HG02943 (cell line): ENCODE measurements around the gene AKT1.

Source experiments
- ATAC-seq: cut with Tn5 transposase; IDR thresholded peaks from one replicate; pipeline ENCODE4 v1.9.1; 2021; ENCODE audit warnings: mild to moderate bottlenecking, low read depth, moderate library complexity; ENCODE audit not compliant: unreplicated experiment

The AKT1 gene

DNA sequence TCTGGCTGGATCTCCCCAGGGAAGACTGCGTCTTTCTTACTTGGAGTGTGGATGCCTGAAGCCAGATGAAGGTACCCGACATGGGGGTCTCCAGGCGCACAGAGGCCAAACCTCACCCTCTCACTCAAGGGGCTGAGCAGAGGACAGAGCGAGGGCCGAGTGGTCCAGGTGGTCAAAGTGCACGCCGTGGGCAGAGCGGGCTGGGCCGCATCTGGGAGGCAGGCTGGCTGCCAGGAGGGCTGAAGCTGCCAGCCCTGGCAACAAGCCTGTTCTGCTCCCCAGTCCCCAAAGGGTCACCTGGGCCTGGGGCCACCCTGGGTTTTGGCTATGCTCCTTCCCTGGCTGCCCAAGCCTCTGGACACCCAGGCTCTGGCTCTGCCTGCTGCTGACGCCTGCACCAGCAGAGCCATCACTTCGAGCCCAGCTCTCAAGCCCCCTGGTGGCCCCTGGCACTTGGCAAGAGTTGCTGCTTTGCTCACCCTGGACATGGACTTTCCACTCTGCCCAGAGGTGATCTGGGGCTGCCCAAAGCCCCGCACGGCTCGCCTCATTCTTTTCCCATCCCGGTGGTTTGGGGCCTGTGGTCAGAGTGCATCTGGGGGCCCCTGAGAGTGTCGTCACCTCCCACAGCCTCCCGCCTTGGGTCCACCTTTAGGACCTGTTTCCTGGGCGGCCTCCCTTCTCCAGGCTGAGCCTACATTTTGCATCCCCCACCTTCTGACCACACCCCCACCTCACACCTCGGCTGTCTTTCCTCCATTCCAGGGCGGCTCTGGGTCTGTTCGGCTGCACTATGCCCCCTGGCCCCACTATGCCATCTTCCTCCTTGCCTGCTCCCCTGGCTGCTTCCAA is 68.7 kb downstream of the AKT1 start:
- no peak for ATAC-seq

DNA sequence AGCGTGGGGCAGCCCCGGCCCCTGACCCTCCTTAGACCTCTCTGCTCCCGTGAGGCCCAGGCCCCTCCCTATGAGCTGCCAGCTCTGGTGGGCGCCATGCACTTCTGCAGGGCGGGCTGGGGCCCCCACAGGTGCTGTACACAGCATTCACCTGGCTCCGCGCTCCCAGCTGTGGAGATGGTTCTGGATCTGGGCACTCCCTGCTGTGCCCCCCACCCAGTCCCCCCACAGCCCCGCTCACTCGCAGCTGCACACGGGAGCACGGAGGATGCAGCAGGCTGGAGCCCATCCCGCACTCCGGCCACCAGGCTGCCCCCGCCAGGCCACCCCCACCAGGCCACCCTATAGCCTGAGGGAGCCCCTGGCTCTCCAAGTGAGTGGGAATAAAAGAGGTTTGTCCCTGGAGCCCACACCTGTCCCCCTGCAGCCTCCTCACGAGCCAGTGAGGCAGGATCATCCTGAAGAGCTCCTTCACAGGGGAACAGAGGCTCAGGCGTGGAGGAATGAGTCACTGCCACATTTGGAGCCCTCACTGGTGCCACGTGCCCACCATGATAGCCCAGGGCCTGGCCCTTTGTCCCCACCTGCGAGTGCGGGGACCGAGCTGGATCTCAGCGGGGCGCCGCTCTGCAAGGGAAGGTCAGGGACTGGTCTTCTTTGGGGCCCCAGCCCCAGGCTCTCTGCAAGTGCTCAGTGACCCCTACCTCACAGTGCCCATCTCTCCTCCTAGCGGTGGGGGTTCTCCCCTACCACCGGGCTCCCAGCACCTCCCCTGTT is 69.6 kb downstream of the AKT1 start:
- ATAC-seq, result no peak

DNA sequence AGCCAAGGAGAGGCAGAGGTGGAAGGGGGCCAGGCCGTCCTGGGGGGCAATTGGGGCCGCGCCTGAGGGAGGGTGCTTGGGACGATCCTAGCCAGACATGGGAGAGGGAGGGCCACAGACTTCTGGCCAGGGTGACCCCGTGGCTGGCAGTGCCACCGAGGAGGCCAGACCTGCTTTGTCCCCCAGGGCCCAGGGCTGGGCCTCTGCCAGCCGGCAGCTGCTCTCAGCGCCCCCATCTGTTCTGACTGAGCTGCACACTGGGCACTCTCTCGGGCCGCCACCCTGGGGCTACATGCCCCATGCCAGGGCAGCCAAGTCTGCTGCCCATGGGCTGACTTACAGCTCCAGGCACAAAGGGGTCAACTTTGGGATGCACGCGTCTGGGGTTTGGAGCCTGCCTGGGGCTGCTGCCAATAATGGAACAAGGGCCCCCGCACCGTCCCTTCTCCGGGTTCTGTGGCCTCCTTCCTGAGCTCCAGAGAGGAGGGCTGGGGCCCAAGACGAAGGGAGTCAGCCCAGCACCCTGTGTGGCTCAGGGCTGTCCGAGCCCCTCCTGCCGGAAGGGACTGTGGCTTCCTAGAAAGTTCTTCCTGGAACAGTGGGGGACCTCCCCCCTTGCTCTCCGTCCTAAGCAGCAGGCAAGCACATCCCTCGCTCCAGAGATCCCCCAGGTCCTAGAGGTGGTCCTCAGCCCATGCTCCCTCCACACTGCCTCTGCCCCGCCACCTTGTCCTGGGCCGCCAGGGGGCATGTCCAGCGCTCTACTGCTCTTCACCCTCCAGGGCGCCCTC is 70.4 kb downstream of the AKT1 start:
- ATAC-seq, result no peak

DNA sequence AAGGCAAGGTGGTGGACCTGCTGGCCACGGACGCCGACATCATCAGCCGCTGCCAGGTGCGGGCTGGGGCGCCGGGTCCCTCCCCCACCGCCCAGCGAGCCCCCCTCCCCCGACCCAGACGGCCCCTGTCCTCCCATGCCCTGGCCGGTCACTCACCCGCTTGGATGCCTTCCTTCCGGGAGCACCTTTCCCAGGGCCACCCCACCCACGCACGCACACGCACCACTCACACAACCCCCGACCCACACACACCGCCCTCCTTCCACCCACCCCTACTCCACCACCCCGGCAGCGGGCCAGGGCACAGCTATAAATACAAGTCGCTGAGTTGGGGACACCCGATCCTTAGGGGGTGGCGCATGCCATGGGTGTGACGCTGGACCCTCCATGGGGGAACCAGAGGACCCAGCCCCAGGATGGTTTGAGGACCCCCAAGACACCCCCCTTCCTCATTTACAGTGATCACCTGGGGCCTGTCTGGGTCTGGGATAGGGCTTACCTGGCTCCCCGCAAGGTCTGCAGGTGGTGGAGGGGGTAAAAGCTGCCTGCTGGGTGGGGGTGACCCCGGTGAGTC is 71.1 kb downstream of the AKT1 start:
- no peak for ATAC-seq

DNA sequence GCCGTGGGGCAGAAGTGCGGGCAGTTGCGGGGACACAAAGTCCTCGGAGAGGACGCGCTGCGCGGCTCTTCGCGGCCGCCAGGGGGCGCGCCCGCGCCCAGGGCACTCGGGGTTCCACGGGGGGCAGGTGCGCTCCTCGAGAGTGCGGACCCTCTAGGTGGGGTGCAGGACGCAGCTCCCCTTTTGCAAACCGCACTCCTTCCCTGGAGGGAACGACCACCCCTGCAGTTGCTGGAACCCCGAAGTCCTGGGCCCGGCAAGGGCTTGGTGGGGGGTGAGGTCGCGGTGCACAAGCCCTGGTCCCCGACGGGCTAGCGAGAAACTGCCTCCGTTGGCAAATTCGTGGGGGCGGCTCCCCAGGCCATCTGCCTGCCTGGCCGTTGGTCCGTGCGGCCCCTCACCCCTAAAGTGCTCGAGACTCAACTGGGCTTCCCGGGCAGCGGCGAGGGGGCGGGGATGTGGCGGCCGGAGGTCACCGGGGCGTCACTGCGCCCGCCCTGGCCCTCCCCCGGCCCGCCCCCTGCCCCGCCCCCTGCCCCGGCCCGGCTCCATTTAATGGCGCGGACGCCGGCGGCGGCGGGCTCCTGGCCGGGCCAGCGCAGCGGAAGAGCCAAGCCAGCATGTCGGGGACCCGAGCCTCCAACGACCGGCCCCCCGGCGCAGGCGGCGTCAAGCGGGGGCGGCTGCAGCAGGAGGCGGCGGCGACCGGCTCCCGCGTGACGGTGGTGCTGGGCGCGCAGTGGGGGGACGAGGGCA is 71.7 kb downstream of the AKT1 start, which contains the start of gene ADSS1:
Gene ADSS1, plus strand, starts transcription at position 579 of the 756 bp plus-strand sequence. Its CDS starts 42 bp downstream, at position 621.
- ATAC-seq, result no peak

DNA sequence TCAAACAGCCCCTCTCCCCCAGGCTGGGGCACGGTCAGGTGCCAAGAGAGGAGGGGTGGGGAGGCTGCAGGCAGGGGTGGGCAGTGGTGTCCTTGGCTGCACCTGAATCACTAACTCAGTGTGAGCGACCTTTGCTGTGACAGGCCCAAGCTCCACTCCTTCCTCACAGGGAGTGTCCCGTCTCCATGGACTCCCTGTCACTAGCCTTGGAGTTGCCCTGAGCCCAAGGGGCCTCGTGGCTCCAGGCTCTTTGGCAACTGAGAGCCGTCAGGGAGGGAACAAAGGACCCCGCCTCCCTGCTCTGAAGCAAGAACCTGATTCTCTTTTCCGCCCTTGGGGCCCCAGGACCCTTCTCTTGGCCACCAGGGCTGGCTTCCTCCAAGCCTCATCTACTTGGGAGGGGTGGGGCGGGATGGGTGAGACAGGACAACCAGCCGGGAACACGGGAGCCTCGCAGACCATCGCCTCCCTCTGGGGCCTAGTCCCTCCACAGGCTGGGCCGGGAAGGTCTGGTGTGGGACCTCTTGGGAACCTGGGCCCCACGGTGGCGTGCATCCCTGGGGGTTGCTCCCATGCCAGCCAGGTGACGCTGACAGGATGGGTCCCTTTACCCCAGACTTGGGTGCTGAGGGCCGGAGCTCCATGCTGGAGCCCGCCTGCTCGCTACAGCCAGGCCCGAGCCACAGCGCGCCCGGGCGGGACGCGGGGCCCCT is 72.5 kb downstream of the AKT1 start:
- ATAC-seq, result no peak

DNA sequence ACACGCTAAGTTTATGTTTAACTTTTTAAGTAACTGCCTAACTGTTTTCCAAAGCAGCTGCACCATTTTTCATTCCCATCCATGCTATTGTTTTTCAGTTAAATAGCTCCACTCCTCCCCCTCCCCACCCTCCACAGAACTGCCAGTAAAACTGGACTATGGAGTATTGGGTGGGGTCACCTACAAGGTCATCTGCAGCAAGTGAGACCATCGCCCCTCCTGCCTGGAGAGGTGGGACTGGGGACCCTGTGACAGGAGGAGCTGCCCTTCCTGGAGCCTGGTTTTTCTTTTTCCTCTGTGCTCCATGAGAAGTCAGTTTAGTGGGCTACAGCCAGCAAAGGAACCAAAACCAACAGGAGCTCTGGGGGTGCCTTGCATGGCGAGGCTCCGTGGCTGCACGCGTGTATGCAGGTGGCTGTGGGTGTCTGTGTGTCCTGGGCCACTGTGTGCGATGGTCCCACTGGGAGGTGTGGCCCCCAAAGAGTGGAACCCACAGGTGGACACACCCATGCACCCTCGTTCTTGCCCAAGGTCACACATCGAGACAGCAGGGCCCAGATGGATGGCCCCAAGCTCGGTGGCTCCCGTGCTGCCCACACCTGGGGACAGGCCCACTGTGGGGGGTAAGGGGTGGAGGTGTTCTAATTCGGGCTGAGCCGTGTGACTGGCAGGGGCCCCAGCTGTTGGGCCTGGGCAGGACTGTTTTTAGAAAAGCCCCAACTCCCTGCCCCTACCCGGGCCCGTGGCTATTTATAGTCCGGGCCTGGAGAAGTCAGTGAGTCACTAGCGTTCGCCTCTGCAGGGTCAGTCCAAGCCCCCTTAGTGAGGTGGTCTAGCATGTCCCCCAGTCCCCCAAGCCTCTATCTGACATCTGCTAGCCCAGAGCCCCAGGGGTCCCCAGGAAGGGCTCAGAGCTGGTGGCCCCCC is 73.8 kb downstream of the AKT1 start:
- no peak for ATAC-seq
